B cell (primary cell): ENCODE results near the gene ATXN1.
"Not testable (repeated sequence)": the region's sequence is repeated elsewhere in the genome, so short reads cannot be mapped to it uniquely, and the experiment has no call there.

Experiments used
- CTCF ChIP-seq: fragments of 200-600 bp; IDR thresholded peaks from one replicate; pipeline ENCODE4 v1.8.0; 2022; ENCODE audit warnings: antibody characterized with exemption, mild to moderate bottlenecking
- EZH2 ChIP-seq: IDR thresholded peaks from 2 replicates; pipeline ENCODE4 v1.6.1; 2012; ENCODE audit warnings: borderline replicate concordance, low read depth, mild to moderate bottlenecking, moderate library complexity, low read length; ENCODE audit not compliant: insufficient read depth, poor library complexity, severe bottlenecking

- TF ChIP-seq CTCF, EZH2: not testable (repeated sequence)
Measured at GRCh38 chr6:16628580-16628979, 132.7 kb downstream of the ATXN1 start.
